H1 (cell line): ENCODE results near the gene GRM5. TPM values are rescaled to one million over a fixed set of nuclear protein-coding genes. Genes with fewer than 3 reads are reported as not detected.
"Not testable (repeated sequence)": the region's sequence is repeated elsewhere in the genome, so short reads cannot be mapped to it uniquely, and the experiment has no call there.

Experiments
- CTCF ChIA-PET: fragments of 300-600 bp; sonication (Branson Sonifier 250); formaldehyde crosslinking; loops from one replicate; lab custom pipeline; 2021; ENCODE audit not compliant: partially characterized antibody; lab: Charles Lee
- POLR2A ChIA-PET: fragments of 300-600 bp; sonication (Branson Sonifier 250); formaldehyde crosslinking; loops from one replicate; lab custom pipeline; 2021; ENCODE audit warnings: inconsistent platforms; ENCODE audit not compliant: partially characterized antibody; lab: Charles Lee
- DNase-seq, 2 experiments: peaks; one replicate each; pipeline versions ENCODE4 v3.0.0 to v3.0.0-alpha.2; 2010 to 2022; ENCODE audit warnings: low spot score in 2 of 2, low read depth in 1 of 2, mixed read lengths in 1 of 2
- FAIRE-seq: peaks from 2 replicates; lab custom pipeline; 2011; peaks lifted over from hg19 to GRCh38; lab: Jason Lieb, UNC
- H2AFZ ChIP-seq: 2 replicates; pipeline ENCODE4 v1.8.1; 2012; ENCODE audit warnings: low read length, inconsistent platforms
- H2AK5ac ChIP-seq: 2 replicates; pipeline ENCODE4 v1.6.1; 2013; ENCODE audit warnings: low read depth, low read length
- H2BK120ac ChIP-seq: replicated peaks from 2 replicates; pipeline ENCODE3; 2013; ENCODE audit warnings: low read depth, low read length, inconsistent platforms
- H2BK12ac ChIP-seq: 2 replicates; pipeline ENCODE4 v1.6.1; 2013; ENCODE audit warnings: low read depth, low read length
- H2BK15ac ChIP-seq: 2 replicates; pipeline ENCODE4 v1.6.1; 2013; ENCODE audit warnings: low read length
- H2BK20ac ChIP-seq: 2 replicates; pipeline ENCODE4 v1.6.1; 2013; ENCODE audit warnings: low read length
- H2BK5ac ChIP-seq: 2 replicates; pipeline ENCODE4 v1.6.1; 2013; ENCODE audit warnings: low read depth, low read length
- H3K14ac ChIP-seq: 2 replicates; pipeline ENCODE4 v1.6.1; 2013; ENCODE audit warnings: inconsistent platforms; ENCODE audit not compliant: insufficient read length
- H3K18ac ChIP-seq: 2 replicates; pipeline ENCODE4 v1.6.1; 2013; ENCODE audit warnings: low read length; ENCODE audit errors: extremely low read depth
- H3K23ac ChIP-seq: 2 replicates; pipeline ENCODE4 v1.6.1; 2013; ENCODE audit warnings: inconsistent platforms; ENCODE audit not compliant: insufficient read length
- H3K23me2 ChIP-seq: 2 replicates; pipeline ENCODE4 v1.6.1; 2013; ENCODE audit warnings: low read depth, low read length
- H3K27ac ChIP-seq: 2 replicates; pipeline ENCODE4 v1.6.1; 2011; ENCODE audit warnings: low read depth, low read length, inconsistent platforms
- H3K27me3 ChIP-seq, 4 experiments: replicated peaks in 1 of 4; 1 replicate in 1 of 4; 2 replicates in 3 of 4; pipeline versions ENCODE4 v1.6.1 to v1.8.1; 2011 to 2013; ENCODE audit warnings: low read length in 3 of 4, mild to moderate bottlenecking in 3 of 4, inconsistent platforms in 2 of 4, mixed read lengths in 2 of 4, moderate library complexity in 1 of 4; ENCODE audit not compliant: control insufficient read depth in 3 of 4, insufficient read depth in 3 of 4; ENCODE audit errors: extremely low read depth in 1 of 4
- H3K36me3 ChIP-seq, 4 experiments: 2 replicates each; pipeline versions ENCODE4 v1.6.1 to v1.8.1; 2011 to 2013; ENCODE audit warnings: mild to moderate bottlenecking in 4 of 4, low read length in 3 of 4, moderate library complexity in 2 of 4, control low read depth in 1 of 4, inconsistent platforms in 1 of 4; ENCODE audit not compliant: insufficient read depth in 4 of 4, control insufficient read depth in 2 of 4
- H3K4ac ChIP-seq: replicated peaks from 2 replicates; pipeline ENCODE3; 2013; ENCODE audit warnings: low read length, low read depth, mixed read lengths, inconsistent platforms; ENCODE audit not compliant: insufficient read length
- H3K4me1 ChIP-seq, 4 experiments: replicated peaks in 1 of 4; 1 replicate in 1 of 4; 2 replicates in 3 of 4; pipeline versions ENCODE4 v1.6.1 to v1.8.1; 2011 to 2013; ENCODE audit warnings: low read length in 3 of 4, inconsistent platforms in 2 of 4, mixed read lengths in 1 of 4; ENCODE audit not compliant: insufficient read depth in 4 of 4, control insufficient read depth in 3 of 4
- H3K4me2 ChIP-seq, 2 experiments: 2 replicates each; pipeline versions ENCODE4 v1.6.1 to v1.8.1; 2011 to 2013; ENCODE audit warnings: low read depth in 2 of 2, low read length in 2 of 2, control low read depth in 1 of 2, inconsistent platforms in 1 of 2, mild to moderate bottlenecking in 1 of 2; ENCODE audit not compliant: insufficient read depth in 1 of 2
- H3K4me3 ChIP-seq, 4 experiments: fragments of 200-600, 300-600 bp in 1 of 4; sonication (generic), shearing (Covaris generic), sonication (Bioruptor Twin) in 1 of 4; 2 replicates each; pipeline versions ENCODE4 v1.5.1 to v1.8.1; 2011 to 2016; ENCODE audit warnings: low read length in 4 of 4, low read depth in 3 of 4, control low read depth in 2 of 4, inconsistent platforms in 2 of 4, mild to moderate bottlenecking in 2 of 4, mixed read lengths in 1 of 4, moderate library complexity in 1 of 4; ENCODE audit not compliant: insufficient read depth in 2 of 4; ENCODE audit errors: extremely low read depth in 1 of 4
- H3K56ac ChIP-seq: replicated peaks from 2 replicates; pipeline ENCODE3; 2013; ENCODE audit warnings: low read depth, mild to moderate bottlenecking, mixed read lengths, low read length, inconsistent platforms; ENCODE audit not compliant: insufficient read length
- H3K79me1 ChIP-seq: 2 replicates; pipeline ENCODE4 v1.6.1; 2013; ENCODE audit warnings: low read depth, low read length, control low read depth
- H3K79me2 ChIP-seq, 2 experiments: 2 replicates each; pipeline versions ENCODE4 v1.6.1 to v1.8.1; 2012 to 2013; ENCODE audit warnings: low read length in 2 of 2, mild to moderate bottlenecking in 2 of 2, inconsistent platforms in 1 of 2; ENCODE audit not compliant: insufficient read depth in 2 of 2, control insufficient read depth in 1 of 2
- H3K9ac ChIP-seq, 4 experiments: replicated peaks in 1 of 4; 1 replicate in 1 of 4; 2 replicates in 3 of 4; pipeline versions ENCODE4 v1.6.1 to v1.8.1; 2011 to 2013; ENCODE audit warnings: low read depth in 3 of 4, low read length in 3 of 4, control low read depth in 2 of 4, mild to moderate bottlenecking in 2 of 4, moderate library complexity in 2 of 4, inconsistent platforms in 1 of 4; ENCODE audit errors: extremely low read depth in 1 of 4
- H3K9me3 ChIP-seq, 2 experiments: 2 replicates each; pipeline versions ENCODE4 v1.6.1 to v1.8.1; 2012 to 2013; ENCODE audit warnings: mild to moderate bottlenecking in 2 of 2, moderate library complexity in 2 of 2, control low read depth in 1 of 2, inconsistent platforms in 1 of 2, low read depth in 1 of 2, low read length in 1 of 2, mixed read lengths in 1 of 2; ENCODE audit not compliant: insufficient read depth in 2 of 2
- H4K20me1 ChIP-seq, 2 experiments: replicated peaks in 1 of 2; 2 replicates each; pipeline versions ENCODE3 to v1.8.1; 2011 to 2013; ENCODE audit warnings: inconsistent platforms in 2 of 2, low read length in 2 of 2, mild to moderate bottlenecking in 1 of 2; ENCODE audit not compliant: insufficient read depth in 2 of 2, control insufficient read depth in 1 of 2
- H4K5ac ChIP-seq: 2 replicates; pipeline ENCODE4 v1.6.1; 2013; ENCODE audit warnings: low read length, low read depth, mixed read lengths, inconsistent platforms; ENCODE audit not compliant: insufficient read length
- H4K8ac ChIP-seq: 2 replicates; pipeline ENCODE4 v1.8.0; 2013; ENCODE audit warnings: mild to moderate bottlenecking, moderate library complexity, low read length, inconsistent platforms; ENCODE audit not compliant: insufficient read depth; ENCODE audit errors: extremely low read depth
- H4K91ac ChIP-seq: replicated peaks from 2 replicates; pipeline ENCODE3; 2013; ENCODE audit warnings: low read length, mixed read lengths, inconsistent platforms; ENCODE audit not compliant: insufficient read length
- BACH1 ChIP-seq: IDR thresholded peaks from 2 replicates; pipeline ENCODE4 v1.6.1; 2012; ENCODE audit warnings: low read length, improper control_type of control experiment
- CTCF ChIP-seq, 3 experiments: IDR thresholded peaks; 1 replicate in 2 of 3; 2 replicates in 1 of 3; pipeline versions ENCODE4 v1.5.1 to v1.6.1; 2011; ENCODE audit warnings: low read length in 3 of 3, mild to moderate bottlenecking in 3 of 3, inconsistent platforms in 2 of 3, low read depth in 1 of 3, moderate library complexity in 1 of 3; ENCODE audit not compliant: insufficient read depth in 1 of 3; ENCODE audit errors: control extremely low read depth in 1 of 3
- MAFK ChIP-seq: IDR thresholded peaks from 2 replicates; pipeline ENCODE4 v1.6.1; 2012; ENCODE audit warnings: low read depth, mild to moderate bottlenecking, improper control_type of control experiment, low read length
- RAD21 ChIP-seq, 2 experiments: IDR thresholded peaks in 1 of 2; conservative IDR thresholded peaks in 1 of 2; 2 replicates each; pipeline ENCODE4 v1.6.1; 2011; ENCODE audit warnings: low read depth in 2 of 2, low read length in 2 of 2, improper control_type of control experiment in 1 of 2, inconsistent platforms in 1 of 2, mild to moderate bottlenecking in 1 of 2, moderate library complexity in 1 of 2
- WGBS, 2 experiments: shearing (Covaris generic) in 1 of 2; methylation state at CpG; one replicate each; pipeline versions ENCODE4 v1.1.6 to v1.1.7; 2013 to 2015; ENCODE audit warnings: low lambda C conversion rate in 2 of 2, mixed read lengths in 2 of 2, inconsistent platforms in 1 of 2, low coverage in 1 of 2, missing lambda C conversion rate in 1 of 2; ENCODE audit not compliant: insufficient replicate concordance in 2 of 2, insufficient coverage in 1 of 2, insufficient read length in 1 of 2; ENCODE audit errors: extremely low coverage in 1 of 2, missing lambda C conversion rate in 1 of 2; 5-methylcytosine and 5-hydroxymethylcytosine counted together
- polyA plus RNA-seq, 7 experiments: library from polyadenylated mRNA; depleted of rRNA in 3 of 7; stranded (reverse) in 5 of 7; unstranded in 2 of 7; fragments of >200 nt in 5 of 7; fragments of 200-250 nt in 2 of 7; gene quantifications; 1 replicate in 5 of 7; 2 replicates in 1 of 7; 4 replicates in 1 of 7; pipeline versions ENCODE4 v1.2.1 to v1.2.3, GENCODE V29; 2011 to 2013; ENCODE audit warnings: missing spikeins in 2 of 7, mixed read lengths in 2 of 7
- total RNA-seq: library from RNA; stranded (reverse); fragmentation: NEBNext Ultra II Directional; extraction: Animal tissue kit (Norgen Biotek cat#: 25700); gene quantifications from 2 replicates; pipeline ENCODE4 v1.2.1, GENCODE V29; 2021

The GRM5 gene
- total and polyA plus RNA-seq, 2 of the 8 experiments (the other 6 are each of a cell fraction or from before 2014, with no cell fraction given) = 0.15 to 0.43 TPM

- TF ChIP-seq MAFK (peak; percentile 63; the same call in 1 of the 2 replicates), BACH1 (peak; percentile 45; the same call in 1 of the 2 replicates), RAD21 (IDR thresholded peaks at IDR 0.05 in 1 of 2, conservative IDR thresholded peaks at IDR 0.05 in 1 of 2; ENCODE audit: low read depth in 2 of 2, low read length in 2 of 2) (peak; percentile 38 to 45; a peak in 3 of 4 replicates), CTCF (IDR thresholded peaks at IDR 0.05; ENCODE audit: control extremely low read depth in 1 of 3, insufficient read depth in 1 of 3, low read depth in 1 of 3, low read length in 3 of 3) (peak in 1 of 3 experiments; percentile 1; a peak in 1 of 4 replicates)
- H2BK5ac ChIP-seq, H3K79me1 ChIP-seq, H3K14ac ChIP-seq, H3K27ac ChIP-seq, H4K8ac ChIP-seq, DNase-seq, POLR2A ChIA-PET, H3K9ac ChIP-seq, H4K5ac ChIP-seq, H4K91ac ChIP-seq, H4K20me1 ChIP-seq, H3K4ac ChIP-seq, H2BK12ac ChIP-seq, H2BK120ac ChIP-seq, H3K56ac ChIP-seq, H3K4me3 ChIP-seq, H3K4me1 ChIP-seq, H3K9me3 ChIP-seq, H3K23ac ChIP-seq, H2BK15ac ChIP-seq, H3K36me3 ChIP-seq, H3K23me2 ChIP-seq, FAIRE-seq, H2BK20ac ChIP-seq, H3K27me3 ChIP-seq, H3K18ac ChIP-seq, H3K4me2 ChIP-seq, H2AK5ac ChIP-seq, H3K79me2 ChIP-seq: not testable (repeated sequence)
- 94% methylated on average over 1 of the region's 1 CpG; no CpG with 5 or more reads in 1 of the 2 experiments for WGBS, 2 experiments
- CTCF ChIA-PET = interaction anchor here (0.6 to 1.7 kb wide), 3 partner anchors 30 to 365 kb away, joined by 3 to 4 read pairs (median 3); no protein-coding TSS in a partner anchor
- H2AFZ ChIP-seq = 0 out of 2 replicates have a peak overlapping the region, but pooled peaks have one; percentile 44
Observed at GRCh38 chr11:88917065-88917464, 148.7 kb downstream of the GRM5 start.
